H9 (cell line): ENCODE measurements around the gene FHOD1. TPM values are rescaled to one million over a fixed set of nuclear protein-coding genes. Genes with fewer than 3 reads are reported as not detected.
A peak's percentile ranks its signal among the peaks of the same experiment; 100 is the strongest.

Experiments used
- DNase-seq: peaks from one replicate; pipeline ENCODE4 v3.0.0-alpha.2; 2017
- H2AFZ ChIP-seq: one replicate; pipeline ENCODE4 v1.6.1; 2013; ENCODE audit warnings: mild to moderate bottlenecking, low read length, control low read depth, moderate library complexity
- H2AK5ac ChIP-seq: 2 replicates; pipeline ENCODE4 v1.6.1; 2013; ENCODE audit warnings: low read length, control low read depth, mixed read lengths; ENCODE audit not compliant: insufficient read length
- H2BK120ac ChIP-seq: one replicate; pipeline ENCODE4 v1.6.1; 2013; ENCODE audit warnings: low read depth, mild to moderate bottlenecking, low read length, control low read depth, inconsistent platforms; ENCODE audit not compliant: poor library complexity, severe bottlenecking
- H2BK12ac ChIP-seq: 2 replicates; pipeline ENCODE4 v1.6.1; 2013; ENCODE audit warnings: low read length, control low read depth, mixed read lengths, low read depth; ENCODE audit not compliant: insufficient read length
- H2BK15ac ChIP-seq: 2 replicates; pipeline ENCODE4 v1.6.1; 2013; ENCODE audit warnings: low read depth, low read length, control low read depth
- H2BK20ac ChIP-seq: one replicate; pipeline ENCODE4 v1.6.1; 2013; ENCODE audit warnings: low read depth, mild to moderate bottlenecking, low read length, control low read depth, inconsistent platforms; ENCODE audit not compliant: poor library complexity, severe bottlenecking
- H2BK5ac ChIP-seq: 2 replicates; pipeline ENCODE4 v1.6.1; 2013; ENCODE audit warnings: low read length, control low read depth, mixed read lengths; ENCODE audit not compliant: insufficient read length
- H3K14ac ChIP-seq: 2 replicates; pipeline ENCODE4 v1.6.1; 2013; ENCODE audit warnings: low read length, control low read depth; ENCODE audit not compliant: insufficient read depth
- H3K18ac ChIP-seq: 2 replicates; pipeline ENCODE4 v1.6.1; 2013; ENCODE audit warnings: low read depth, mild to moderate bottlenecking, mixed read lengths, low read length, control low read depth; ENCODE audit not compliant: insufficient read length
- H3K23ac ChIP-seq: 2 replicates; pipeline ENCODE4 v1.6.1; 2013; ENCODE audit warnings: low read length, control low read depth, mixed read lengths, low read depth; ENCODE audit not compliant: insufficient read length
- H3K23me2 ChIP-seq: 2 replicates; pipeline ENCODE4 v1.6.1; 2013; ENCODE audit warnings: low read depth, mild to moderate bottlenecking, mixed read lengths, low read length, control low read depth; ENCODE audit not compliant: insufficient read length, poor library complexity, severe bottlenecking
- H3K27ac ChIP-seq: 2 replicates; pipeline ENCODE4 v1.5.1; 2013; ENCODE audit warnings: low read length, control low read depth, mixed read lengths, low read depth; ENCODE audit not compliant: insufficient read length
- H3K27me3 ChIP-seq: 2 replicates; pipeline ENCODE4 v1.6.1; 2013; ENCODE audit warnings: low read length, control low read depth, inconsistent platforms; ENCODE audit not compliant: insufficient read depth
- H3K4ac ChIP-seq: 2 replicates; pipeline ENCODE4 v1.6.1; 2013; ENCODE audit warnings: low read depth, mild to moderate bottlenecking, control low read depth, inconsistent platforms, low read length, moderate library complexity
- H3K4me1 ChIP-seq: 2 replicates; pipeline ENCODE4 v1.6.1; 2013; ENCODE audit warnings: low read length, control low read depth, inconsistent platforms; ENCODE audit not compliant: insufficient read depth
- H3K4me2 ChIP-seq: 2 replicates; pipeline ENCODE4 v1.6.1; 2013; ENCODE audit warnings: low read length, control low read depth, mixed read lengths; ENCODE audit not compliant: insufficient read length, insufficient read depth
- H3K56ac ChIP-seq: 2 replicates; pipeline ENCODE4 v1.6.1; 2013; ENCODE audit warnings: low read depth, mild to moderate bottlenecking, mixed read lengths, low read length, control low read depth; ENCODE audit not compliant: insufficient read length
- H3K79me1 ChIP-seq: 2 replicates; pipeline ENCODE4 v1.6.1; 2013; ENCODE audit warnings: low read depth, mild to moderate bottlenecking, moderate library complexity, low read length, control low read depth, inconsistent platforms; ENCODE audit not compliant: insufficient read depth, poor library complexity, severe bottlenecking
- H3K79me2 ChIP-seq: 2 replicates; pipeline ENCODE4 v1.6.1; 2013; ENCODE audit warnings: low read length, control low read depth, inconsistent platforms; ENCODE audit not compliant: insufficient read depth
- H3K9ac ChIP-seq: 2 replicates; pipeline ENCODE4 v1.6.1; 2013; ENCODE audit warnings: low read length, control low read depth, mixed read lengths; ENCODE audit not compliant: insufficient read length; ENCODE audit errors: extremely low read depth
- H3K9me3 ChIP-seq: one replicate; pipeline ENCODE4 v1.6.1; 2013; ENCODE audit warnings: low read depth, low read length, inconsistent platforms; ENCODE audit not compliant: control insufficient read depth
- H3T11ph ChIP-seq: one replicate; pipeline ENCODE4 v1.6.1; 2013; ENCODE audit warnings: mild to moderate bottlenecking, low read length, control low read depth, inconsistent platforms
- H4K20me1 ChIP-seq: one replicate; pipeline ENCODE4 v1.6.1; 2013; ENCODE audit not compliant: control insufficient read depth, insufficient read length, insufficient read depth
- H4K5ac ChIP-seq: 2 replicates; pipeline ENCODE4 v1.6.1; 2013; ENCODE audit warnings: low read depth, mild to moderate bottlenecking, mixed read lengths, low read length, control low read depth; ENCODE audit not compliant: insufficient read length
- H4K8ac ChIP-seq: replicated peaks from 2 replicates; pipeline ENCODE4 v1.6.1; 2013; ENCODE audit warnings: low read length, control low read depth, mixed read lengths, low read depth; ENCODE audit not compliant: insufficient read length
- H4K91ac ChIP-seq: 2 replicates; pipeline ENCODE4 v1.6.1; 2013; ENCODE audit warnings: low read depth, mild to moderate bottlenecking, moderate library complexity, mixed read lengths, low read length, control low read depth; ENCODE audit not compliant: insufficient read length
- H3K27ac Mint-ChIP-seq, 3 experiments: 2 replicates in 2 of 3; 3 replicates in 1 of 3; pipeline ENCODE4 v1.8.0; 2020 to 2021; ENCODE audit warnings: mixed read lengths in 3 of 3, mild to moderate bottlenecking in 1 of 3, moderate library complexity in 1 of 3
- H3K27me3 Mint-ChIP-seq: 2 replicates; pipeline ENCODE4 v1.8.0; 2021; ENCODE audit warnings: low read depth, mild to moderate bottlenecking, moderate library complexity, mixed read lengths
- H3K36me3 Mint-ChIP-seq, 3 experiments: 2 replicates in 2 of 3; 3 replicates in 1 of 3; pipeline ENCODE4 v1.8.0; 2020 to 2021; ENCODE audit warnings: low read depth in 3 of 3, mixed read lengths in 3 of 3; ENCODE audit not compliant: insufficient read depth in 1 of 3
- H3K4me1 Mint-ChIP-seq, 2 experiments: 2 replicates each; pipeline ENCODE4 v1.8.0; 2020; ENCODE audit warnings: mixed read lengths in 2 of 2
- H3K4me3 Mint-ChIP-seq, 2 experiments: 2 replicates in 1 of 2; 3 replicates in 1 of 2; pipeline ENCODE4 v1.8.0; 2020 to 2021; ENCODE audit warnings: mild to moderate bottlenecking in 2 of 2, mixed read lengths in 2 of 2, moderate library complexity in 1 of 2
- H3K9me3 Mint-ChIP-seq, 2 experiments: 2 replicates in 1 of 2; 3 replicates in 1 of 2; pipeline ENCODE4 v1.8.0; 2020; ENCODE audit warnings: mild to moderate bottlenecking in 2 of 2, mixed read lengths in 2 of 2, moderate library complexity in 1 of 2
- CTCF ChIP-seq: fragments of 200-600 bp; sonication (generic); conservative IDR thresholded peaks from 3 replicates; pipeline ENCODE4 v1.8.0; 2021; ENCODE audit warnings: antibody characterized with exemption, mild to moderate bottlenecking
- WGBS: extraction: QIAGEN DNeasy Blood & Tissue Kit; methylation state at CpG from one replicate; pipeline ENCODE4 v1.1.7; 2013; ENCODE audit warnings: missing lambda C conversion rate, low lambda C conversion rate, mixed read lengths; ENCODE audit not compliant: insufficient read length; ENCODE audit errors: extremely low coverage; 5-methylcytosine and 5-hydroxymethylcytosine counted together
- total RNA-seq: library from RNA; stranded (reverse); gene quantifications from 2 replicates; pipeline ENCODE4 v1.2.1, GENCODE V29; 2021

Gene FHOD1
- total RNA-seq, 1 experiment from 2014 or later, result 67.0 TPM

- H3K4me2 ChIP-seq, result peak overlapping the region; percentile 41
- no peak overlapping the region for H3K9ac ChIP-seq
Observed at GRCh38 chr16:67278773-67279295, 31.6 kb upstream of the FHOD1 start.

More at GRCh38 chr16:67278773-67279295, 31.6 kb upstream of the FHOD1 start:
- no peak overlapping the region for H4K8ac ChIP-seq
- H2BK12ac ChIP-seq, result no peak overlapping the region
- H2AFZ ChIP-seq, result no peak overlapping the region
- Mint-ChIP-seq H3K4me1 (peaks cover 3% of the 10 kb centered on the region in 2 experiments; a peak in 3 of 4 replicates), H3K9me3 (no peaks in the 10 kb centered on the region), H3K4me3 (peak overlapping the region; percentile 70 to 81), H3K36me3 (peaks cover 0 to 14% (median 4%) of the 10 kb centered on the region in 3 experiments; a peak in 3 of 7 replicates), H3K27ac (no peak overlapping the region), H3K27me3 (peaks cover 16% of the 10 kb centered on the region)
- H2BK120ac ChIP-seq, result no peak overlapping the region
- no peak overlapping the region for H3K4ac ChIP-seq
- H3K27me3 ChIP-seq, result no peaks in the 10 kb centered on the region
- no peak overlapping the region for H2BK20ac ChIP-seq
- no peaks in the 10 kb centered on the region for H3K4me1 ChIP-seq
- no peaks in the 10 kb centered on the region for H3K79me1 ChIP-seq
- no peak overlapping the region for H2BK5ac ChIP-seq
- no peak overlapping the region for H4K91ac ChIP-seq
- no peak overlapping the region for H3K27ac ChIP-seq
- no peaks in the 10 kb centered on the region for H3K79me2 ChIP-seq
- DNase-seq, result peak; percentile 53
- no peaks in the 10 kb centered on the region for H3K9me3 ChIP-seq
- no CpG with 5 or more reads among the region's 42 CpGs for WGBS
- TF ChIP-seq CTCF, result peak; percentile 68; the same call in 2 of the 3 replicates
- H3K14ac ChIP-seq, result no peak overlapping the region
- H2BK15ac ChIP-seq, result no peak overlapping the region
- no peak overlapping the region for H3T11ph ChIP-seq
- H4K5ac ChIP-seq, result no peak overlapping the region
- no peaks in the 10 kb centered on the region for H4K20me1 ChIP-seq
- peaks cover 6% of the 10 kb centered on the region for H3K23me2 ChIP-seq
- no peak overlapping the region for H3K23ac ChIP-seq
- H3K18ac ChIP-seq, result no peak overlapping the region
- H2AK5ac ChIP-seq, result no peak overlapping the region
- no peak overlapping the region for H3K56ac ChIP-seq
